ENCODE data around the gene ADPRM. TPM values are rescaled to one million over a fixed set of nuclear protein-coding genes. Genes with fewer than 3 reads are reported as not detected.

ADPRM gene
- total and polyA plus RNA-seq, 2 donors (not counting 3 experiments of a cell fraction or from before 2014, with no cell fraction given) = 7.4 to 7.6 TPM

- Histone ChIP-seq H3K27me3 (ENCODE audit: control insufficient read depth in 2 of 2, insufficient read depth in 2 of 2, low read length in 2 of 2) (no peaks in the 10 kb centered on the region), H3K9me1 (replicated peaks; ENCODE audit: control insufficient read depth, extremely low read depth, insufficient read depth, low read length) (no peaks in the 10 kb centered on the region), H3K9ac (replicated peaks; ENCODE audit: extremely low read depth, insufficient read depth, low read length) (no peak overlapping the region), H2AFZ (ENCODE audit: low read depth, low read length) (no peak overlapping the region), H3K4me2 (ENCODE audit: insufficient read depth, low read length) (no peak overlapping the region), H3K27ac (ENCODE audit: insufficient read depth, low read depth, low read length) (no peak overlapping the region), H3K36me3 (ENCODE audit: control insufficient read depth in 2 of 2, extremely low read depth in 1 of 2, insufficient read depth in 2 of 2, low read length in 2 of 2) (no peaks in the 10 kb centered on the region), H3K79me2 (ENCODE audit: control insufficient read depth, insufficient read depth, low read length) (no peaks in the 10 kb centered on the region), H3K4me1 (ENCODE audit: control insufficient read depth, extremely low read depth, insufficient read depth, low read length) (no peaks in the 10 kb centered on the region), H3K9me3 (replicated peaks; ENCODE audit: control insufficient read depth, insufficient read depth, low read length) (no peaks in the 10 kb centered on the region), H3K4me3 (replicated peaks in 1 of 3; ENCODE audit: insufficient read depth in 1 of 3, low read depth in 1 of 3, low read length in 3 of 3) (no peak overlapping the region), H4K20me1 (replicated peaks; ENCODE audit: control insufficient read depth, extremely low read depth, insufficient read depth, low read length) (no peaks in the 10 kb centered on the region)
- intact Hi-C loops (cut with micrococcal nuclease) (no loop called here), dilution Hi-C loops (cut with MboI; ENCODE audit: extremely low pct_ligation_motif_present, low sequenced_read_pairs) (no loop called here)
- FAIRE-seq (no peak), DNase-seq (ENCODE audit: low read depth, low spot score) (no peak)
- POLR2A ChIA-PET = no interaction called here
- CTCF ChIA-PET = interaction anchor here (1.0 kb wide), 1 partner anchor 18 kb away, joined by 3 read pairs; no protein-coding TSS in a partner anchor
- no TSS peak for BruUV-seq (replicated peaks)
- TF ChIP-seq EZH2 (IDR thresholded peaks at IDR 0.05; ENCODE audit: borderline replicate concordance, low read depth, low read length, severe bottlenecking) = no peak
- no peak for TF ChIP-seq CTCF (IDR thresholded peaks at IDR 0.05; ENCODE audit: extremely low read depth in 1 of 2, insufficient read depth in 1 of 2, low read depth in 1 of 2, low read length in 2 of 2)
- no peak for TF ChIP-seq GATA2 (IDR thresholded peaks at IDR 0.05; ENCODE audit: insufficient read depth, insufficient read length, low read depth, low read length)
- no peak for TF ChIP-seq JUN (IDR thresholded peaks at IDR 0.05; ENCODE audit: borderline replicate concordance, insufficient read depth, insufficient read length, low read depth)
These were observed 21.2 kb downstream of the ADPRM start for GRCh38 chr17:10718547-10718946.

- no peaks in the 10 kb centered on the region for H3K36me3 ChIP-seq (ENCODE audit: control insufficient read depth in 2 of 2, extremely low read depth in 1 of 2, insufficient read depth in 2 of 2, low read length in 2 of 2)
- H2AFZ ChIP-seq (ENCODE audit: low read depth, low read length) = no peak overlapping the region
- dilution Hi-C loops (cut with MboI; ENCODE audit: extremely low pct_ligation_motif_present, low sequenced_read_pairs) = no loop called here
- no peaks in the 10 kb centered on the region for H3K27me3 ChIP-seq (ENCODE audit: control insufficient read depth in 2 of 2, insufficient read depth in 2 of 2, low read length in 2 of 2)
- intact Hi-C loops (cut with micrococcal nuclease) = no loop called here
- ChIA-PET POLR2A (no interaction called here), CTCF (no interaction called here)
- no TSS peak for BruUV-seq (replicated peaks)
- no peaks in the 10 kb centered on the region for H3K79me2 ChIP-seq (ENCODE audit: control insufficient read depth, insufficient read depth, low read length)
- H3K4me2 ChIP-seq (ENCODE audit: insufficient read depth, low read length) = no peak overlapping the region
- DNase-seq (ENCODE audit: low read depth, low spot score) (no peak), FAIRE-seq (no peak)
- no peaks in the 10 kb centered on the region for H4K20me1 ChIP-seq (replicated peaks; ENCODE audit: control insufficient read depth, extremely low read depth, insufficient read depth, low read length)
- TF ChIP-seq GATA2 (IDR thresholded peaks at IDR 0.05; ENCODE audit: insufficient read depth, insufficient read length, low read depth, low read length) (no peak), POLR2A (IDR thresholded peaks at IDR 0.05; ENCODE audit: low read depth, low read length) (no peak), POLR2AphosphoS5 (IDR thresholded peaks at IDR 0.05; ENCODE audit: insufficient read depth, low read depth, low read length) (no peak), MAX (IDR thresholded peaks at IDR 0.05; ENCODE audit: insufficient read depth, insufficient read length) (no peak), EZH2 (IDR thresholded peaks at IDR 0.05; ENCODE audit: borderline replicate concordance, low read depth, low read length, severe bottlenecking) (no peak), JUN (IDR thresholded peaks at IDR 0.05; ENCODE audit: borderline replicate concordance, insufficient read depth, insufficient read length, low read depth) (no peak), MYC (IDR thresholded peaks at IDR 0.05; ENCODE audit: low read depth, low read length) (no peak), CTCF (IDR thresholded peaks at IDR 0.05; ENCODE audit: extremely low read depth in 1 of 2, insufficient read depth in 1 of 2, low read depth in 1 of 2, low read length in 2 of 2) (no peak), FOS (IDR thresholded peaks at IDR 0.05; ENCODE audit: borderline replicate concordance, insufficient read depth, low read length) (no peak)
- H3K9me3 ChIP-seq (replicated peaks; ENCODE audit: control insufficient read depth, insufficient read depth, low read length) = no peaks in the 10 kb centered on the region
- H3K9me1 ChIP-seq (replicated peaks; ENCODE audit: control insufficient read depth, extremely low read depth, insufficient read depth, low read length) = no peaks in the 10 kb centered on the region
- H3K4me3 ChIP-seq (replicated peaks in 1 of 3; ENCODE audit: insufficient read depth in 1 of 3, low read depth in 1 of 3, low read length in 3 of 3) = no peak overlapping the region
- H3K27ac ChIP-seq (ENCODE audit: insufficient read depth, low read depth, low read length) = no peak overlapping the region
- H3K4me1 ChIP-seq (ENCODE audit: control insufficient read depth, extremely low read depth, insufficient read depth, low read length) = no peaks in the 10 kb centered on the region
- H3K9ac ChIP-seq (replicated peaks; ENCODE audit: extremely low read depth, insufficient read depth, low read length) = no peak overlapping the region
These were observed 27.3 kb downstream of the ADPRM start for GRCh38 chr17:10724546-10725195.

All from endothelial cell of umbilical vein (primary cell).